GF-D8 (cell line): Measurements from ENCODE around the gene SYNGR1.

ENCODE experiments used
- DNase-seq: peaks from one replicate; lab custom pipeline; 2025; lab: John Stamatoyannopoulos, UW

Gene SYNGR1

DNA sequence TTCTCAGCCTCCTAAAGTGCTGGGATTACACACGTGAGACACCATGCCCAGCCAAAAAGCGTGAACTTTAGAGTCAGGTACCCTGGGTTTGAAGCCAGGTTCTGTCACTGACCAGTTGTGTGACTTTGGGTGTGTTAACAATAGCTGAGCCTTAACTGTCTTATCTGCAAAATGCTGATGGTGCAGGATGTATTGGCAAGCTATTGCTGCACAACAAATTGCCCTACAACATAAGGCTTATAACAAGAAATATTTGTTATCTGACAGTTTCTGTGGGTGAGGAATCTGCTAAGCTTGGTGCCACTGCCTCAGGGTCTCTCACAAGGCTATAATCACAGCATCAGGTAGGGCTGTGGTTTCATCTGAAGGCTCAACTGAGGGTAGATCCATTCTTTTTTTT lies 21.9 kb downstream of the SYNGR1 start:
- no peak for DNase-seq

DNA sequence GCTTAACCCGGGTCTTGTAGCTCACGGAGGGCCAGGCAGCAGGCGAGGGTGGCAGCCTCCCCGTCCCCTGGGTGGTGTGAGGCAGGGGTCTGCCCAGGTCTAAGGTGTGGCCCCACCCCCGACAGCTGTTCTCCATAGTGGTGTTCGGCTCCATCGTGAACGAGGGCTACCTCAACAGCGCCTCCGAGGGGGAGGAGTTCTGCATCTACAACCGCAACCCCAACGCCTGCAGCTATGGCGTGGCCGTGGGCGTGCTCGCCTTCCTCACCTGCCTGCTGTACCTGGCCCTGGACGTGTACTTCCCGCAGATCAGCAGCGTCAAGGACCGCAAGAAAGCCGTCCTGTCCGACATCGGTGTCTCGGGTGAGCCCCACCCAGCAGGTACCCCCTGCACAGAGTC lies 24.4 kb downstream of the SYNGR1 start:
- no peak for DNase-seq

DNA sequence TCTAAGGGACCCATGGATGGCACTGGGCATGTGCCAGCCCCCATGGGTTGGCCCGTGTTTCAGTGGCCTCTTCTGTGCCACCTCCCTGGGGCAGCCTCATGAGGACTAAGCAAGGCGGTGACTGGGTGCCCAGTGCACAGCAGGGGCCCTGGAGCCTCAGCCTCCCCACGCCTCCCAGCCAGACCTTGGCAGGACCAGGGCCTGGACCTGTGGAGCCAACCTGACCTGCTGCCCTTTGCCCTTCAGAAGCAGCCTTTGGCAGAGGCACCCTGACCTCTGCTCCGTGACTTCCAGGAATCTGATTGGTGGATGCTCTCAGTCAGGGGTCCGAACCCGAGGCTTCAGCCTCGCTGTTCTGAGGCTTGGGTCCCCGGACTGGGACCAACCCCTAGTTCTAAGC lies 25.0 kb downstream of the SYNGR1 start:
- DNase-seq: no peak

DNA sequence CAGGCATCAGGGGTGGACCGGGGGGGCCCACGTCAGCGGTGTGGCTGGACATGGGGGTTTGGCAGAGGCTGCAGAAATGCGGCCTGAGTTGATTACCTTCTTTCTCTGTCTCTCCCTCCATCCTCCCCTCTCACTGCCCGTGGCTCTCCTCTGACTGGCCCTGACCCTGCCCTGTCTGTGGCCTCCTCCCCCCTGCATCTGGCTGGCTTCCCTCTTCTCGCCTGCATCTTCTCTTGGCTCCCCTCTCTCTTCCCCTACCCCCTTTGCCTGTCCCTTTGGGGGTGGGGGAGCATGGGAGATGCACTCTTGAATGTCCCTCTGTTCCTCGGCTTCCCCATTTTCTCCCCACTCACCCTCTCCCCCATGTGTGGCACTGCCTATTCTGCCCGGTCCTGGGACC lies 25.9 kb downstream of the SYNGR1 start:
- no peak for DNase-seq

DNA sequence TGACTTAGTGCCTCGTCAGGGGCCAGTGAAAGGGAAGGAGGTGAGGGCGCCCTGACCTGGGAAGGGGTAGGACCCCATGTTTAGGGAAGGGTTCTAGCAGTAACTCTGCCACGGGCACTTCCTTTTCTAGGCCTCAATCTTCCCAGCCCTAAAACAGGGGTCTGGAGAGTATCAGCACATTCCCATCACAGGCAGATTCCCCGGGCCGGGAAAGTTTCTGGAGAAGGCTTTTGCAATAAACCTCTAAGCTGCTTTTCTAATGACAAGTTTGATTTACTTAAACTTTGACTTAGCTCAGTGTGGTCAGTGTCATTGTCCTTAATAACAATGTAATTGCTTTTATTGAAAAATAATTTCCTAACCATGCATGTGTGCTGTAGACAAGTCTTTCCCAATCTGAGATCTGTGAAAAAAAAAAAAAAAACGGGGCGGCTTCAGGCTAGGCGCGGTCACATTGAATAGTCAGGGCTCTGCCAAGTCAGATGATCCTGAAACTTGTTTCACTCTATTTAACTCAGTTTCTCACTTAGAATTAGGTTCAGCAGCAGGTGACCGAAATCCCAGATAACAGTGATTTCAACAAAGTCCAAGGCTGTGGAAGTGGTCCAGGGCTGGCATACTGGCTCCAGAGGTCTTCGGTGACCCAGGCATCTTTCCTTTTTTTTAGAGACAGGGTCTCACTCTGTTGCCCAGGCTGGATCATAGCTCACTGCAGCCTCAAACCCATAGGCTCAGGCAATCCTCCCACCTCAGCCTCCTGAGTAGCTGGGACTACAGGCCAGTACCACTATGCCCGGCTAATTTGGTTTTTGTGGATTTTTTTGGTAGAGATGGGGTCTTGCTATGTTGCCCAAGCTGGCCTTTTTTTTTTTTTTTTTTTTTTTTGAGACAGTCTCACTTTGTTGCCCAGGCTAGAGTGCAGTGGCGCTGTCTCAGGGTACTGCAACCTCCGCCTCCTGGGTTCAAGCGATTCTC lies 30.3 kb downstream of the SYNGR1 start:
- no peak for DNase-seq

DNA sequence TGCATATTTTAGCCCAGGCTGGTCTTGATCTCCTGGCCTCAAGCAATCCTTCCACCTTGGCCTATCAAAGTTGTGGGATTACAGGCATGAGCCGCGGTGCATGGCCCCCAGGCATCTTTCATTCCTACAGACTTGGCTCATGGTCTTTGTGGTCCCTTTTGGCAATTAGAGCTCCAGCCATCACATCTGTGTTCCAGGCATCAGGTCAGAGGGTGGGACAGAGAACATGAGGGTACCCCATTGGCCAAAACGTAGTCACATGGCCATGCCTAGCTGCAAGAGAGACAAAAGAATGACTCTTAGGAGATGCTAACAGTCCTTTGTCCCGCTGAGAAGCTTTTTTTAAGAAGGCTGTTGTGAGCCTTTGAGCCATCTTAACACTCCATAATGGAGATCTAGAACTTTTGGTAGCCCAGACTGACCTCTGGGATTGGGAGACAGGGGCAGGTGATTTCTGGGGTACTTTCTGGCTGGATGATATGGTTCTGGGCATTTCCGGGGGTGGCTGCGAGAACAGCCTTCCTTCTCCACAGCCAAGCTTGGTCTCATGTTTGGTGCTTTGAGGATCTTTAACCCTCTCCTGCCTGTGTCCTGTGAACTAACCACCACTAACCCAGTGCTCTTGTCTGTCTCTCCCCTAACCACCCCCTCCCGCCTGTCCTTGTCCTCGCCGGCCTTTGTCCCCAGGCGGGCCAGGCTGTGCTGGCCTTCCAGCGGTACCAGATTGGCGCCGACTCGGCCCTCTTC lies 31.4 kb downstream of the SYNGR1 start:
- DNase-seq: no peak

DNA sequence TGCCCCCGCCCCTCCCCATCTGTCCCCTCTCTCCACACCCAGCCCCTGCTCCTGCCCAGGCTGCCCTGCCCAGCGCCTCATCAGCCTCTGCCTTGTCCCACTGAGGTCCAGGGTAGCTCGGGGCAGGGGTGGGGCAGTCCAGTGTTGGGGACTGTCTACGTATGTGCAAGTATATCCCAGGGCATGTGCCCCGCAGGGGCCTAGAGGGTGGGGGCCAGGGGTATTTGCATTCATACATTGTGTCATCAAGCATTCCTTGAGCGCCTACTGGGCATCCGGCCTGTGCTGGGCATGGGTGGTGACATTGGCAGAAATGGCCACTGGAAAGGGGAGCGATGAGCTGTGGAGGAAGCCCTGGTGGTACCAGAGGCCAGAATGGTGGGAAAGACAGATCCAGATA lies 32.1 kb downstream of the SYNGR1 start:
- no peak for DNase-seq

DNA sequence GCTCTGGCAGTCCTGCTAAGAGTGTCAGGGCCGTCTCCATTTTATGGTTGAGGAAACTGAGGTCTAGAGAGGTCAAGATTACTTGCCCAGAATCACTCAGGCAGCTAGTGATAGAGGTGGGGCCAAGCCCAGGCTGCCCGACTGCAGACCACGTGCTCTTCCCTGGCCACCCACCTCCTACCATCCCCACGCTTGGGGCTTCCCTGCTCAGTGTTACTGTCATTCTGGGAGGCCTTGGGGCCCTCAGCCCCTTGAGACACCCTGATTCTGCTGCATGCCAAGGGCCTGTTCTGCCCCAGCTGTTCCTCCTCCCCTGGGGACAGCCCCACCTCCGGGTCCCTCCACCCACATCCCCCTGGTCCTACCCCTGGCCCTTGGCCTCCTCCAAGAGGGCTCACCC lies 32.6 kb downstream of the SYNGR1 start:
- DNase-seq: no peak

DNA sequence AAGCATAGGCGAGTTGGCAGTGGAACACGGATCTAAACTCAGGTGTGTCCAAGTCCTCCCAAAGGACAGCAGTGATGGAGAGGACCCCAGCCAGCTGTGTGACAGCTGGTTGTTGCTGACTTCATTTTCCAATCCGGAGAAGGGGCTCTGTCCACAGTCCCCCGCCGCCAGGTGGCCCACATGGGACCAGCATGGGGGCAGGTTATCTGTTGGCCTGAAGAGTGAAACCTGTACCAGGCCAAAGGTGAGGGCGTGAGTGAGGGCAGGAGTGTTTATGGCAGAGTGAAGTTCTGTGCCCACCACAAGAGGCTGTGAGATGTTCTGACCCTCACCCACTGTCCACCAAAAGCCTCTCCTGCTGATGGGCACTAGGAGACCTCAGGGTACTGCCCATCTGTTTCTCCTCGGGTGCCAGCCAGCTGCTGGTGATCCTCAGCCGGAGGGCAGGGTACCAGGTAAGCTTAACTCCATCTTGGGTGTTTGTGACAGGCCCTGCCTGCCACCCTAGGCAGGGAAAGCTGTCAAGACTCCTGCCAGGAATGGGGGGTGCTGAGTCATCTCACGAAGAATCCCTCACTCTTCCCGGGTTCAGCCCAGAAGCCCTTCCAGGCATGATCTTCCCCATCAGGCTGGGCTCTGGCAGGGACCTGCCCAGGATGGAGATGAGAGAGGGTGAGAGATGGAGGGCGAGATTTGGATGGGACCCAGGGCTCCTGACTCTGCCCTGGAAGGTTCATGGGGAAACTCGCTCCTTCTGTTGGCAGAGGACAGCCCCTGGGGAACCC lies 34.2 kb downstream of the SYNGR1 start:
- DNase-seq: no peak

DNA sequence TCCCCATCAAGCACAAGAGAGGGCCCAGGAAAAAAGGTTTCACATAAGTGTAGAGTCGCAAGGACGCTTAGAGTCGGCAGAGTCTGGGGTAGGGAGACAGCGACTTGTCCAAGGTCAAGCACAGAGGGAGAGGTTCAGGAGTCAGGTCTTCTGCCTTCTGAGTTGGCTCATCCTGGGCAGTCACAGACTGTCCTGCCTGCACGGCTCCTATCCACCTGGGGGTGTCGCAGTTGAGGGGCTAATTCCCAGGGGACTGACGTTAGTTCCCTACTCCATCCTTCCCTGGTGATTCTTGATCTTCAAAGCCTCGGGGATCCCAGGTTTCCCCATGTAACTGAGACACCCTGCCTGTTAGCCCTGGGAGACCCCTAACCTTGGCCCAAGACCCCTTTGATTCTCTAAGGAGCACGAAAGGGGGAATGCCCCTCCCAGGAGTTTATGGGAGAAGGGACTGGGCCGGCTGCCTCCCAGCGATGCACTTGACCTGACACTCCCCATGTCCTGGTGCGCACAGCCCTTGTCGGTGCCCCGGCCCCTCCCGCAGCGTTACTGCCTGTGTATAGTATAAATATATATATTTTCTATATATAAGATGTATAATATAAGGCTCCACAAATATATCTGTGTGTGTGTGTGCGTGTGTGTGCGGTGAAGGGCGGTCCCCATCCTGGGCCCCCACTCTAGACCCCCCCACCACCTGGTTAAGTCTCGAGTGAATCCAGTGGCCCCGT lies 35.1 kb downstream of the SYNGR1 start:
- no peak for DNase-seq

DNA sequence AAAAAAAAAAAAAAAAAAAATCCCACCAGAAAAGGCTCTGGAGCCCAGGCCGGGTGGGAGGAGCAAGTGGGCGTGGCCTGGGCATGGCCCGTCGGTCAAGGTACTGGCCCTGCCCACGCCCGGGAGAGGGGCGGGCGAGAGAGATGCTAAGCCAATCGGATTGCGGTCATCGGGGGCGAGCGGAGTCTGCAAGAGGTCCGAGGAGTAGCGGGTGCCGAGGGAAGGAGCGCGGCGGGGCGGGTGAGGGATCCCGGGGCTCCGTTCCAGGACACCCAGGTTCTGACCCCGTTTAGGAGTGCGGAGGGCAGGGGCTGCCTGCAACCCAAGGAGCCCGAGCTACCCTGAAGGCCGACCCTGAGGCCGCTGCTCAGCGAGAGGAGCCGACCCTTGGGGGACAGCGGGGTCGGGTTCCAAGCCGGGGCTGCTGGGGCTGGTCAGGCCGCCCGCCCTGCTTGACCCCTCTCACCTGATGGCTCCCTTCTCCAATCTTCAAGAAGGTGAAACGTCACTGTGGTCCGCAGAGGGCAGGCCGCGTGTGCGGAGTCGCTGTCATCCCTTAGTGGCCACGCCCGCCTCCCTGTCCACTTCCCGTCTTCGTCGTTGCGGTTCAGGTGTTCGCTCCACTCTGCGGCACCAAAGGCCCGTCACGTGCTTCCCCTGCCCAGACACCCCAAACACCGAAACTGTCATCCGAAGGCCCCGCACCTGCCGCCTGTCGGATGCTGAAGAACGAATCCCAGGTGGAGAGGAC lies 38.6 kb downstream of the SYNGR1 start:
- no peak for DNase-seq

DNA sequence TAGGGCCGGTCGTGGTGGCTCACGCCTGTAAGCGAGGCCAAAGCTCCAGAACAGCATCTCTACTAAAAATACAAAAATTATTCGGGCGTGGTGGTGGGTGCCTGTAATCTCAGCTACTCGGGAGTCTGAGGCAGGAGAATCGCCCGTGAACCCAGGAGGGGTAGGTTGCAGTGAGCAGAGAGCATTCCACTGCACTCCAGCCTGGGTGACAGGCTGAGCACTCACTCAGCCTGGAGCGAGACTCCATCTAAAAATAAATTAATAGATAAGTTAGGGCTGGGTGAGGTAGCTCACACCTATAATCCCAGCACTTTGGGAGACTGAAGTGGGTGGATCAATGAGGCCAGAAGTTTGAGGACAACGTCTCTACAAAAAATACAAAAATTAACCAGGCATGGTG lies 39.6 kb downstream of the SYNGR1 start:
- no peak for DNase-seq

DNA sequence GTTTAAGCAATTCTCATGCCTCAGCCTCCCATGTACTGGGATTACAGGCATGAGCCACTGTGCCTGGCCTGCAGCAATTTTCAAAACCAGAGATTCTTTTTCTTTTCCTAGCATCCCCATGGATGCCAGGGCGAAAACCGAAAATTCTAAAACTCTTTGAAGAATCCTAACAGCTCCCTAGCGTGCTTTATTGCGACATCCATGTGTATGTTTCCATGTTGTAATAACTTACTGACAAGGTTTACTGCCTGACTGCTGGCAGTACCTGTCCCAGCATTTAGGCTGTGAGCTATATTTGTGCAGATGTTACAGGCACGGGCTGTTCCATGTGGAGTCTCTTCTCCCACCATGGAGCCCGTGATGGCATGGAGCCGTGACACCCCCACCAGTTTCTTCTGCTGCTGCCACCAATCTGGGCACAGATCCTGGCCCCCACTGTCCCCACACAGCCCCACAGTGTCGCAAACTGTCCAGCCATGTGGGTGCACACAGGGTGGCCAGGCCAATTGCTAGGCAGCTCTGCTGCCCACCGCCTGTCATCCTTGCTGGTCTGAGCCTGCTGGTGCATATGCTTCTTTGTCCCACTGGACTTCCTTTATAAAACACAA lies 42.7 kb downstream of the SYNGR1 start:
- no peak for DNase-seq

DNA sequence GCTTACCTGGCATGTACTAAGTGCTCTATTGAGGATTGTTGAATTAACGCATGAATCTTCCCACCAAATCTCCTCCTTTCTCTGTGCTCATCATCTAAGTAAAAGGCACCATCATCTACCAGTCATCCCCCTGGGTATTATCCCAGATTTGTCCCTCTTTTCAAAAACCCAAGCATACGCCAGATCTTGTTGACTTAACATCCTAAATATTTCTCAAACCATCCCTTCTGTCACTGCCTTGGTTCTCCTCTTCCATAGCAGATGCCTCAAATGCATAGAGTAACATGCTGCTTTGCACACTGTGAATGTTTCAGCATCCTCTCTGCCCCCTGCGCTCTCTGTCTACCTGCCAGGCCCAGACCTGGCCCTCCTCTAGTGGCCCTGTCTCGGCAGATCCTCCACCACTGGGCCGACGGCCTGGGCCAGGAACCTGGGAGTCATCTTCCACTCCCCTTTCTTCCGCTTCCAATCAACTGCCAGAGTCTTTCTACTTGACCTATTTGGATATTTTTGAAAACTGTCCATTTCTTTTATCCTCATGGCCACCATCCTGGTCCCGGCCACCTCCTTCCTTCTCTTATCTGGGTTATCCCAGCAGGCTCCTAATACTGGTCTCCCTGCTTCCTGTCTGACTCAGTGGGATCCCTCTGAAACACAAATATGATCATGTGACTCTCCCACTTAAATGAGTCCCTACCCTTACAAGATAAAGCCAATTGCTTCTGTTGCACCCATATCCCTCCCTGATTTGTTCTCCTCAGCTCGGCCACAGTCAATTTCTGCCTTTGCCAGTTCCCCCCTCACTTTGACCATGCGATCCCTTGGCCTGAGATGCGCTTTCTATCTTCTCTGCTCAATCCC lies 46.4 kb downstream of the SYNGR1 start:
- DNase-seq: no peak

DNA sequence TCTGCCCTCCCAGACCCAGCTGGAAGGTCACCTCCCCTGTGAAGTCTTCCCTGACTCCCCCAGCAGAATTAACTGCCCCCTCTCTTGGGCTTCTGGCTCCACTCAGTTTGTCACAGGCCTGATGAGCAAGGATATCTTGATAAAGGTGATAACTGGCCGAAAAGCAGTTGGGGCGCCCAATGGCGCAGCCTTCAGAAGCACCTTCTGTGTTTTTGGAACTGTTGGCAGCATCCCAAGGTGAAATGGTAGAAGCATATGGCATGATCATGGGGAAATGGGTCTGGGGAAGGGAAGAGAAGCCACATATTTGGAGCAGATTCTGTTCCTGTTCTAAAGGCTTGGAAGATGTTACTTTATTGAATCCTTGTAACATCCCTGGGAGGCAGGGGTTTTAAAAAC lies 47.0 kb downstream of the SYNGR1 start:
- DNase-seq: no peak

DNA sequence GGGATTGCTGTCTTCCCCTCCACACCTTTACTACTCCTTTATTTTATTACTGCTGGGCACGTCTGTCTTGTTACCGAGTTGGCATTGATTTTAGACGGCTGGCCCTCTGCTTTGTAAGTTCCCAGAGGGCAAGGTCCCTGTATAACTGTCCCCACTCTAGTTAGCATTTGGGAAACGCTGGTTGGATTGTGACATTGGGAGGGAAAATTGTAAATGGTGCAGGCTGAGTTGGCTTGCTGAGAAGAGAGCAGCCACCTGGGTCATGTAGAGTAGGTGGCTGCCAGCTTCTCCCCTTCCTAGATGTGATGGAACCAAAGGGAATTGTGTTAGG lies 51.5 kb downstream of the SYNGR1 start:
- DNase-seq: no peak

DNA sequence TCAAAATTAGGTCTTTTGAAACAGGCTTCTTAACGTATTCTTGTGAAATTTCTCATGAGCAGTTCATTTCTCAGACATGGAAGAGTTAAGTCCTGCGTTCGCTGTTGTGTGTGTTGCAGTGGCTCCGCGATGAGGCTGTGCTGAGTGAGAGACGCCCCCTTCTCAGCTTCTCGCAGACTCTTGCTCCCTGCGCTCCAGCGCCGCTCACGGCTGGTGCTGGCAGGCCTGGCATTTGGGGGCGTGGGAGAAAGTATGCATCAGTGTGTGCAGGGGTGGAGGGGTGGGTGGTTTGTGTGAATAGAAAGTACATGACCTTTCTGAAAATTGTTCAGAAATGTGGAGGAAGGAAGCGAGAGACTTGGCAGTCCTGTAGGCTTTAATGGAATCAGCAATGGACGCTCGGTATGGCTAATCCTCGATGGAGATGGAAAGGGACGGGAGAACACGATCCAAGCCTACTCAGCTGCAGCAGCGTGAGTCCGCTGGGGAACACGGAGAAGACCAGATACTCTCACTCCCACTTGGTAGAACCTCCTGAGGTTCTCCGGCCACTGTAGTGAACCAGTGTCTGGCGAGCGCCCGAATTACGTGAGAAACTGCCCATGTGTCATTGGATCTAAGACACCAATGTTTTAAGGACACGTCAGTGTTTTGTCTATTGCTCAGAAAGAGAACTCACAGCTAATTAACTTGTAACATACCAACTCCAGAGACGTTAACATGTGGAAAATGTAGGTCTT lies 55.7 kb downstream of the SYNGR1 start:
- no peak for DNase-seq

DNA sequence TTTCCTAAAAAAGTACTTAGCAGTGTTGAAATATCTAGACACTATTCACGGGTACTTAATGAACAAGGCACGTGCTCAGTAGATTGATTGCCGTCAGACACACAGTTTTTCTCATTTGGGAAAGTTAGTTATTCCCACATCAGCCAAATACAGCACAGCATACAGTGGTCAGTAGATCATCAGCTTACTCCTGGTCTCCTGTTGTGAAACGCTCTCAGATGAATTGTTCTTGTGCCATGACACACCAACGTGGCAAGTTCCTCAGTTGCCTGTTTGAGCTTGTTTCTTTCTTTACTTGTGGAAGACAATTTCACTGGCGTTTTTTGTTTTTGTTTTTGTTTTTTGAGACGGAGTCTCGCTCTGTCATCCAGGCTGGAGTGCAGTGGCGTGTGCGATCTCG lies 58.4 kb downstream of the SYNGR1 start:
- DNase-seq: no peak

DNA sequence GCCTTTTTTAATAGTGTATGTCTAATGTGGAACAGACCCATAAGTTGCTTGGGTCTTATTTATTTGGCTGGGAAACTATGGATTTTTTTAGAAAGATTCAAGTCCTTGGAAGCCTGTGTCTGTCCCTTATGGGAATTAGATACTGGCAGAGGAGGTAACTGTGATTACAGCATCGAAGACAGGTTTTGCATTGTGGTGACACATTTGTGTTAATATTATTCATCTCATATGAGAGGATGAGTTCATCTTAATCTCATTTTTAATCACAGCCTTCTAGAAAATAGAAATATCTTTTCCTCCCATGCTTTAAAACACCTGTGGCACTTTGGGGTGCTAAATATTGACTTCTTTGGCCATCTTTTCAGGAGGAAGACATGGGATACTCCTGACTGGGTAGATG lies 59.0 kb downstream of the SYNGR1 start:
- no peak for DNase-seq
